Trophoblast cell (in vitro differentiated cells and primary cell): ENCODE data around the gene FTSJ1. TPM values are rescaled to one million over a fixed set of nuclear protein-coding genes. Genes with fewer than 3 reads are reported as not detected.
A peak's percentile ranks its signal among the peaks of the same experiment; 100 is the strongest.
"Not testable (repeated sequence)": the region's sequence is repeated elsewhere in the genome, so short reads cannot be mapped to it uniquely, and the experiment has no call there.

Experiments used
- DNase-seq, 2 donors: peaks; one replicate each; pipeline ENCODE4 v3.0.0-alpha.2; 2016
- H2AFZ ChIP-seq: 2 replicates; pipeline ENCODE4 v1.6.1; 2013; ENCODE audit warnings: low read length, moderate library complexity, mild to moderate bottlenecking; ENCODE audit not compliant: insufficient read depth, poor library complexity
- H2AK5ac ChIP-seq: 2 replicates; pipeline ENCODE4 v1.6.1; 2013; ENCODE audit warnings: mild to moderate bottlenecking, low read length
- H2BK120ac ChIP-seq: 2 replicates; pipeline ENCODE4 v1.6.1; 2013; ENCODE audit warnings: low read length, mild to moderate bottlenecking, moderate library complexity; ENCODE audit not compliant: insufficient read depth, poor library complexity
- H2BK12ac ChIP-seq: 2 replicates; pipeline ENCODE4 v1.6.1; 2013; ENCODE audit warnings: mild to moderate bottlenecking, low read length, moderate library complexity
- H2BK5ac ChIP-seq: 2 replicates; pipeline ENCODE4 v1.6.1; 2013; ENCODE audit warnings: low read length, low read depth, moderate library complexity, mild to moderate bottlenecking; ENCODE audit not compliant: poor library complexity
- H3K14ac ChIP-seq: 2 replicates; pipeline ENCODE4 v1.6.1; 2013; ENCODE audit warnings: mild to moderate bottlenecking, low read length
- H3K18ac ChIP-seq: 2 replicates; pipeline ENCODE4 v1.6.1; 2013; ENCODE audit warnings: mild to moderate bottlenecking, low read length
- H3K23ac ChIP-seq: 2 replicates; pipeline ENCODE4 v1.6.1; 2013; ENCODE audit warnings: low read length
- H3K27ac ChIP-seq: 2 replicates; pipeline ENCODE4 v1.5.1; 2013; ENCODE audit warnings: low read depth, mild to moderate bottlenecking, inconsistent platforms, low read length, moderate library complexity
- H3K27me3 ChIP-seq: 2 replicates; pipeline ENCODE4 v1.6.1; 2013; ENCODE audit warnings: inconsistent platforms, mild to moderate bottlenecking, low read length, moderate library complexity; ENCODE audit not compliant: insufficient read depth
- H3K36me3 ChIP-seq, 2 experiments: 1 replicate in 1 of 2; 2 replicates in 1 of 2; pipeline ENCODE4 v1.6.1; 2013; ENCODE audit warnings: low read length in 2 of 2, mild to moderate bottlenecking in 2 of 2, moderate library complexity in 1 of 2; ENCODE audit not compliant: insufficient read depth in 2 of 2, control insufficient read depth in 1 of 2
- H3K4ac ChIP-seq: 2 replicates; pipeline ENCODE4 v1.6.1; 2013; ENCODE audit warnings: low read depth, mild to moderate bottlenecking, low read length, moderate library complexity
- H3K4me1 ChIP-seq, 2 experiments: 1 replicate in 1 of 2; 2 replicates in 1 of 2; pipeline ENCODE4 v1.6.1; 2013; ENCODE audit warnings: low read length in 2 of 2, mild to moderate bottlenecking in 2 of 2, moderate library complexity in 1 of 2; ENCODE audit not compliant: insufficient read depth in 2 of 2, control insufficient read depth in 1 of 2
- H3K4me2 ChIP-seq: 2 replicates; pipeline ENCODE4 v1.6.1; 2013; ENCODE audit warnings: inconsistent platforms, mild to moderate bottlenecking, low read length, moderate library complexity
- H3K4me3 ChIP-seq: 2 replicates; pipeline ENCODE4 v1.5.1; 2013; ENCODE audit warnings: mild to moderate bottlenecking, low read depth, low read length, inconsistent platforms
- H3K79me1 ChIP-seq: one replicate; pipeline ENCODE4 v1.6.1; 2013; ENCODE audit warnings: low read length
- H3K79me2 ChIP-seq: 2 replicates; pipeline ENCODE4 v1.6.1; 2013; ENCODE audit warnings: low read length, mild to moderate bottlenecking; ENCODE audit not compliant: control insufficient read depth, insufficient read depth, poor library complexity
- H3K9ac ChIP-seq: 2 replicates; pipeline ENCODE4 v1.6.1; 2013; ENCODE audit warnings: mild to moderate bottlenecking, low read length
- H3K9me3 ChIP-seq: 2 replicates; pipeline ENCODE4 v1.6.1; 2013; ENCODE audit warnings: low read depth, mild to moderate bottlenecking, control low read depth, inconsistent platforms, low read length; ENCODE audit not compliant: insufficient read depth
- H4K12ac ChIP-seq: 2 replicates; pipeline ENCODE4 v1.6.1; 2013; ENCODE audit warnings: low read depth, mild to moderate bottlenecking, low read length, moderate library complexity
- H4K8ac ChIP-seq: 2 replicates; pipeline ENCODE4 v1.6.1; 2013; ENCODE audit warnings: low read depth, mild to moderate bottlenecking, low read length, moderate library complexity
- H4K91ac ChIP-seq: one replicate; pipeline ENCODE4 v1.6.1; 2013; ENCODE audit warnings: low read depth, mild to moderate bottlenecking, low read length, moderate library complexity
- WGBS: extraction: QIAGEN DNeasy Blood & Tissue Kit; methylation state at CpG from one replicate; pipeline ENCODE4 v1.1.7; 2013; ENCODE audit warnings: missing lambda C conversion rate; ENCODE audit not compliant: insufficient read length, insufficient coverage; ENCODE audit errors: extremely low coverage; 5-methylcytosine and 5-hydroxymethylcytosine counted together
- polyA plus RNA-seq: library from polyadenylated mRNA; stranded (reverse); fragments of 200-250 nt; gene quantifications from 2 replicates; pipeline ENCODE4 v1.2.3, GENCODE V29; 2013

FTSJ1 gene
- 48.6 and 51.3 TPM in 2 replicates for polyA plus RNA-seq

- peak within 1 kb of the TSS; percentile 24 for H2BK12ac ChIP-seq
- peak within 1 kb of the TSS; percentile 82 for H2AK5ac ChIP-seq
- H3K36me3 ChIP-seq: peaks cover 11 to 17% of the 10 kb centered on the region in 2 experiments
- WGBS: no CpG with 5 or more reads among the region's 75 CpGs
- peak within 1 kb of the TSS; percentile 83 for H2BK5ac ChIP-seq
- H3K14ac ChIP-seq: peak within 1 kb of the TSS; percentile 79
- H4K8ac ChIP-seq: peak within 1 kb of the TSS; percentile 76
- peak within 1 kb of the TSS; percentile 85 for H4K91ac ChIP-seq
- H4K12ac ChIP-seq: peak within 1 kb of the TSS; percentile 80
- no peak within 1 kb of the TSS for H3K23ac ChIP-seq
- peaks cover 8% of the 10 kb centered on the region for H3K79me2 ChIP-seq
- peak within 1 kb of the TSS; percentile 22 for H3K27ac ChIP-seq
- H3K18ac ChIP-seq: peak within 1 kb of the TSS; percentile 88
- peak within 1 kb of the TSS; percentile 80 for H3K9ac ChIP-seq
- H3K4ac ChIP-seq: peak within 1 kb of the TSS; percentile 66
- peak within 1 kb of the TSS; percentile 98 for H2AFZ ChIP-seq
- peak within 1 kb of the TSS; percentile 87 for H2BK120ac ChIP-seq
- H3K27me3 ChIP-seq: no peaks in the 10 kb centered on the region
- H3K4me2 ChIP-seq: peak within 1 kb of the TSS; percentile 66
- DNase-seq: peak; percentile 65 to 75
- H3K79me1 ChIP-seq: peaks cover 9% of the 10 kb centered on the region
- H3K4me1 ChIP-seq: peaks cover 1 to 15% of the 10 kb centered on the region in 2 experiments
- H3K4me3 ChIP-seq: peak within 1 kb of the TSS; percentile 91
- H3K9me3 ChIP-seq: no peaks in the 10 kb centered on the region
These were observed at the start of gene FTSJ1 for GRCh38 chrX:48475774-48476577. Gene FTSJ1, plus strand, starts transcription at chrX:48476199. Its CDS starts 1,849 bp downstream, at chrX:48478048.

- not testable (repeated sequence) for H2BK5ac ChIP-seq, H3K9me3 ChIP-seq, H3K9ac ChIP-seq, H3K4me2 ChIP-seq, H2AFZ ChIP-seq, H3K18ac ChIP-seq, H3K27me3 ChIP-seq, DNase-seq, H3K79me1 ChIP-seq, H3K23ac ChIP-seq, H2AK5ac ChIP-seq, H3K4me3 ChIP-seq, H2BK120ac ChIP-seq, H3K79me2 ChIP-seq, H3K4ac ChIP-seq, H2BK12ac ChIP-seq, H3K4me1 ChIP-seq, H4K12ac ChIP-seq, H4K8ac ChIP-seq, H3K36me3 ChIP-seq, H4K91ac ChIP-seq, H3K14ac ChIP-seq, H3K27ac ChIP-seq
- no CpG with 5 or more reads among the region's 12 CpGs for WGBS
These were observed 48.8 kb upstream of the FTSJ1 start for GRCh38 chrX:48427027-48427716.

GRCh38 chrX:48429606-48430005 lies 46.4 kb upstream of the FTSJ1 start:
- H3K79me1 ChIP-seq, H2AFZ ChIP-seq, H4K91ac ChIP-seq, H3K4me2 ChIP-seq, H2BK5ac ChIP-seq, H3K27me3 ChIP-seq, H4K8ac ChIP-seq, H3K14ac ChIP-seq, H3K4me1 ChIP-seq, H3K79me2 ChIP-seq, H3K9ac ChIP-seq, H4K12ac ChIP-seq, H3K36me3 ChIP-seq, H2AK5ac ChIP-seq, H3K9me3 ChIP-seq, H3K4me3 ChIP-seq, H3K18ac ChIP-seq, DNase-seq, H3K27ac ChIP-seq, H3K4ac ChIP-seq, H2BK120ac ChIP-seq, H2BK12ac ChIP-seq, H3K23ac ChIP-seq: not testable (repeated sequence)
- no CpG with 5 or more reads among the region's 5 CpGs for WGBS

GRCh38 chrX:48430166-48430565 lies 45.8 kb upstream of the FTSJ1 start:
- H2BK120ac ChIP-seq, H3K9ac ChIP-seq, H3K79me1 ChIP-seq, H3K27ac ChIP-seq, H3K18ac ChIP-seq, H2AFZ ChIP-seq, DNase-seq, H3K27me3 ChIP-seq, H4K8ac ChIP-seq, H3K79me2 ChIP-seq, H3K4me1 ChIP-seq, H3K14ac ChIP-seq, H4K91ac ChIP-seq, H2BK5ac ChIP-seq, H3K4ac ChIP-seq, H3K36me3 ChIP-seq, H2BK12ac ChIP-seq, H3K4me2 ChIP-seq, H4K12ac ChIP-seq, H3K4me3 ChIP-seq, H2AK5ac ChIP-seq, H3K23ac ChIP-seq, H3K9me3 ChIP-seq: not testable (repeated sequence)
- no CpG with 5 or more reads among the region's 4 CpGs for WGBS
